ENCODE results near the gene TTYH1. TPM values are rescaled to one million over a fixed set of nuclear protein-coding genes. Genes with fewer than 3 reads are reported as not detected.

The TTYH1 gene
- total and polyA plus RNA-seq, 2 of the 8 experiments (the other 6 are each of a cell fraction or from before 2014, with no cell fraction given): 26.7 to 46.5 TPM

GRCh38 chr19:54432144-54432738, 17.0 kb downstream of the TTYH1 start:
- no peak overlapping the region for H3K18ac ChIP-seq (ENCODE audit: extremely low read depth, low read length)
- ChIA-PET POLR2A (ENCODE audit: partially characterized antibody) (interaction anchor here (1.4 to 13.5 kb wide), 6 partner anchors 9 to 31 kb away, joined by 3 to 133 read pairs (median 10); partner anchors contain the start of genes LENG9 and TTYH1), CTCF (ENCODE audit: partially characterized antibody) (interaction anchor here (0.5 to 5.7 kb wide), 6 partner anchors 7 to 41 kb away, joined by 3 to 42 read pairs (median 6); no protein-coding TSS in a partner anchor)
- H2BK120ac ChIP-seq (replicated peaks; ENCODE audit: low read depth, low read length): no peak overlapping the region
- H3K27ac ChIP-seq (ENCODE audit: low read depth, low read length): no peak overlapping the region
- H2BK15ac ChIP-seq (ENCODE audit: low read length): no peak overlapping the region
- no peak overlapping the region for H3K23ac ChIP-seq (ENCODE audit: insufficient read length)
- no peak overlapping the region for H2BK5ac ChIP-seq (ENCODE audit: low read depth, low read length)
- H3K14ac ChIP-seq (ENCODE audit: insufficient read length): no peak overlapping the region
- H2AK5ac ChIP-seq (ENCODE audit: low read depth, low read length): no peak overlapping the region
- H3K9ac ChIP-seq (replicated peaks in 1 of 4; ENCODE audit: extremely low read depth in 1 of 4, low read depth in 3 of 4, low read length in 3 of 4): no peak overlapping the region
- no peak overlapping the region for H2AFZ ChIP-seq (ENCODE audit: low read length)
- no peak overlapping the region for H3K4ac ChIP-seq (replicated peaks; ENCODE audit: insufficient read length, low read depth, low read length)
- H3K56ac ChIP-seq (replicated peaks; ENCODE audit: insufficient read length, low read depth, low read length): no peak overlapping the region
- FAIRE-seq (no peak), DNase-seq (ENCODE audit: low read depth in 1 of 2, low spot score in 2 of 2) (no peak)
- H3K4me2 ChIP-seq (ENCODE audit: insufficient read depth in 1 of 2, low read depth in 2 of 2, low read length in 2 of 2): no peak overlapping the region
- peaks cover 10 to 16% of the 10 kb centered on the region in 2 experiments for H4K20me1 ChIP-seq (replicated peaks in 1 of 2; ENCODE audit: control insufficient read depth in 1 of 2, insufficient read depth in 2 of 2, low read length in 2 of 2)
- H3K27me3 ChIP-seq (replicated peaks in 1 of 4; ENCODE audit: control insufficient read depth in 3 of 4, extremely low read depth in 1 of 4, insufficient read depth in 3 of 4, low read length in 3 of 4): no peaks in the 10 kb centered on the region; a peak in 2 of 7 replicates
- no peak overlapping the region for H2BK12ac ChIP-seq (ENCODE audit: low read depth, low read length)
- H3K9me3 ChIP-seq (ENCODE audit: insufficient read depth in 2 of 2, low read depth in 1 of 2, low read length in 1 of 2): no peaks in the 10 kb centered on the region
- peaks cover 4% of the 10 kb centered on the region for H3K23me2 ChIP-seq (ENCODE audit: low read depth, low read length)
- 90% methylated on average over 10 of the region's 10 CpGs; no CpG with 5 or more reads in 1 of the 2 experiments for WGBS, 2 experiments (ENCODE audit: extremely low coverage in 1 of 2, insufficient coverage in 1 of 2, insufficient read length in 1 of 2, insufficient replicate concordance in 2 of 2, low coverage in 1 of 2, low lambda C conversion rate in 2 of 2, missing lambda C conversion rate in 1 of 2)
- H3K4me3 ChIP-seq (ENCODE audit: extremely low read depth in 1 of 4, insufficient read depth in 2 of 4, low read depth in 3 of 4, low read length in 4 of 4): no peak overlapping the region
- peaks cover 0 to 6% (median 0%) of the 10 kb centered on the region in 4 experiments; a peak in 1 of 8 replicates for H3K36me3 ChIP-seq (ENCODE audit: control insufficient read depth in 2 of 4, insufficient read depth in 4 of 4, low read length in 3 of 4)
- H2BK20ac ChIP-seq (ENCODE audit: low read length): no peak overlapping the region
- H3K79me1 ChIP-seq (ENCODE audit: low read depth, low read length): peaks cover 3% of the 10 kb centered on the region; the same call in 1 of the 2 replicates
- no peak overlapping the region for H4K91ac ChIP-seq (replicated peaks; ENCODE audit: insufficient read length, low read length)
- H3K4me1 ChIP-seq (replicated peaks in 1 of 4; ENCODE audit: control insufficient read depth in 3 of 4, insufficient read depth in 4 of 4, low read length in 3 of 4): peaks cover 0 to 37% (median 20%) of the 10 kb centered on the region in 4 experiments; a peak in 6 of 7 replicates
- H4K5ac ChIP-seq (ENCODE audit: insufficient read length, low read depth, low read length): no peak overlapping the region
- no peaks in the 10 kb centered on the region for H3K79me2 ChIP-seq (ENCODE audit: control insufficient read depth in 1 of 2, insufficient read depth in 2 of 2, low read length in 2 of 2)
- H4K8ac ChIP-seq (ENCODE audit: extremely low read depth, insufficient read depth, low read length): no peak overlapping the region
- no peak for TF ChIP-seq RAD21 (IDR thresholded peaks at IDR 0.05 in 1 of 2, conservative IDR thresholded peaks at IDR 0.05 in 1 of 2; ENCODE audit: low read depth in 2 of 2, low read length in 2 of 2)
- TF ChIP-seq CTBP2 (IDR thresholded peaks at IDR 0.05; ENCODE audit: borderline replicate concordance, insufficient read depth, insufficient read length, low read length): no peak
- TF ChIP-seq SP2 (IDR thresholded peaks at IDR 0.05; ENCODE audit: low read length): no peak
- no peak for TF ChIP-seq SIRT6 (IDR thresholded peaks at IDR 0.05; ENCODE audit: low read length)
- TF ChIP-seq BRCA1 (IDR thresholded peaks at IDR 0.05; ENCODE audit: low read depth, low read length): no peak
- TF ChIP-seq KDM1A (IDR thresholded peaks at IDR 0.05; ENCODE audit: borderline replicate concordance, low read length): no peak
- TF ChIP-seq EP300 (IDR thresholded peaks at IDR 0.05; ENCODE audit: borderline replicate concordance in 1 of 2, low read depth in 2 of 2, low read length in 2 of 2): no peak
- TF ChIP-seq PHF8 (conservative IDR thresholded peaks at IDR 0.05; ENCODE audit: low read depth, low read length): no peak
- no peak for TF ChIP-seq NANOG (IDR thresholded peaks at IDR 0.05; ENCODE audit: insufficient read depth, low read depth, low read length, poor library complexity, severe bottlenecking)
- TF ChIP-seq TBP (IDR thresholded peaks at IDR 0.05; ENCODE audit: low read depth, low read length): no peak
- TF ChIP-seq RBBP5 (IDR thresholded peaks at IDR 0.05; ENCODE audit: borderline replicate concordance, low read depth, low read length): no peak
- TF ChIP-seq BACH1 (IDR thresholded peaks at IDR 0.05; ENCODE audit: low read length): no peak

Measured in H1 (cell line).